Neural cell (in vitro differentiated cells): ENCODE measurements around the gene UQCC3. TPM values are rescaled to one million over a fixed set of nuclear protein-coding genes. Genes with fewer than 3 reads are reported as not detected.

Experiments used
- H2AFZ ChIP-seq: fragments of 200-600, 300-800 bp; sonication (generic), shearing (Covaris generic); 2 replicates; pipeline ENCODE4 v1.6.0; 2014; ENCODE audit warnings: low read depth, mild to moderate bottlenecking, antibody characterized with exemption, low read length, moderate library complexity
- H3F3A ChIP-seq: fragments of 200-600 bp; shearing (Covaris generic); 2 replicates; pipeline ENCODE4 v1.6.1; 2016; ENCODE audit warnings: mild to moderate bottlenecking, moderate library complexity, mixed read lengths, antibody characterized with exemption, low read length; ENCODE audit not compliant: insufficient read depth, poor library complexity, severe bottlenecking
- H3K27ac ChIP-seq: fragments of 200-600, 300-800 bp; sonication (generic), shearing (Covaris generic); 2 replicates; pipeline ENCODE4 v1.5.1; 2014; ENCODE audit warnings: mild to moderate bottlenecking, low read length, moderate library complexity
- H3K27me3 ChIP-seq: fragments of 300-800, 200-600 bp; sonication (generic), shearing (Covaris generic); 2 replicates; pipeline ENCODE4 v1.6.0; 2014; ENCODE audit warnings: mild to moderate bottlenecking, low read depth, low read length, moderate library complexity; ENCODE audit not compliant: insufficient read depth
- H3K36me3 ChIP-seq: fragments of 300-800, 200-600 bp; sonication (generic), shearing (Covaris generic); 2 replicates; pipeline ENCODE4 v1.5.1; 2014; ENCODE audit warnings: mild to moderate bottlenecking, antibody characterized with exemption, low read length, moderate library complexity; ENCODE audit not compliant: insufficient read depth
- H3K4me2 ChIP-seq: fragments of 300-800, 200-600 bp; sonication (generic), shearing (Covaris generic); 2 replicates; pipeline ENCODE4 v1.6.0; 2014; ENCODE audit warnings: mild to moderate bottlenecking, low read length
- H3K4me3 ChIP-seq: fragments of 300-800, 200-600 bp; sonication (generic), shearing (Covaris generic); 2 replicates; pipeline ENCODE4 v1.5.1; 2014; ENCODE audit warnings: mild to moderate bottlenecking, low read length, moderate library complexity
- H3K79me2 ChIP-seq: fragments of 200-600 bp; shearing (Covaris generic); replicated peaks from 2 replicates; pipeline ENCODE4 v1.6.0; 2014; ENCODE audit warnings: mild to moderate bottlenecking, low read length, moderate library complexity; ENCODE audit not compliant: insufficient read depth
- H3K9ac ChIP-seq: fragments of 300-800, 200-600 bp; sonication (generic), shearing (Covaris generic); 2 replicates; pipeline ENCODE4 v1.6.1; 2016; ENCODE audit warnings: mild to moderate bottlenecking, low read length, mixed read lengths
- H3K9me2 ChIP-seq: fragments of 200-600 bp; shearing (Covaris generic); 2 replicates; pipeline ENCODE4 v1.6.1; 2016; ENCODE audit warnings: mild to moderate bottlenecking, low read length, mixed read lengths; ENCODE audit not compliant: insufficient read depth
- H3K9me3 ChIP-seq: fragments of 200-600, 300-800 bp; sonication (generic), shearing (Covaris generic); 2 replicates; pipeline ENCODE4 v1.6.1; 2016; ENCODE audit warnings: mild to moderate bottlenecking, mixed run types, low read length, moderate library complexity, mixed read lengths
- H4K20me1 ChIP-seq: fragments of 200-600 bp; shearing (Covaris generic); 2 replicates; pipeline ENCODE4 v1.6.1; 2016; ENCODE audit warnings: mild to moderate bottlenecking, mixed run types; ENCODE audit not compliant: insufficient read depth
- CTCF ChIP-seq: fragments of 450-650 bp; IDR thresholded peaks from 2 replicates; pipeline ENCODE4 v1.5.1; 2014; ENCODE audit warnings: antibody characterized with exemption, mild to moderate bottlenecking, moderate library complexity; ENCODE audit not compliant: poor library complexity, severe bottlenecking
- EP300 ChIP-seq: fragments of 450-650 bp; conservative IDR thresholded peaks from 2 replicates; pipeline ENCODE4 v1.6.1; 2014; ENCODE audit warnings: antibody characterized with exemption, mild to moderate bottlenecking, moderate library complexity; ENCODE audit not compliant: poor library complexity, severe bottlenecking
- EZH2 ChIP-seq: fragments of 200-600, 300-800 bp; shearing (Covaris generic), sonication (generic); IDR thresholded peaks from 2 replicates; pipeline ENCODE4 v1.6.1; 2014; ENCODE audit warnings: antibody characterized with exemption, low read length, borderline replicate concordance, mild to moderate bottlenecking; ENCODE audit not compliant: insufficient read depth, poor library complexity, severe bottlenecking
- MXI1 ChIP-seq: fragments of 450-650 bp; conservative IDR thresholded peaks from 2 replicates; pipeline ENCODE4 v1.6.1; 2014; ENCODE audit warnings: antibody characterized with exemption, mild to moderate bottlenecking; ENCODE audit not compliant: poor library complexity, severe bottlenecking
- POLR2AphosphoS5 ChIP-seq: IDR thresholded peaks from 2 replicates; pipeline ENCODE4 v1.6.1; 2012
- RAD21 ChIP-seq: fragments of 450-650 bp; conservative IDR thresholded peaks from 2 replicates; pipeline ENCODE4 v1.6.1; 2014; ENCODE audit warnings: antibody characterized with exemption, mild to moderate bottlenecking, moderate library complexity
- SMC3 ChIP-seq: fragments of 450-650 bp; conservative IDR thresholded peaks from 2 replicates; pipeline ENCODE4 v1.6.1; 2014; ENCODE audit warnings: antibody characterized with exemption, mild to moderate bottlenecking, moderate library complexity; ENCODE audit not compliant: poor library complexity
- TAF1 ChIP-seq: IDR thresholded peaks from 2 replicates; pipeline ENCODE4 v1.6.1; 2012; ENCODE audit warnings: low read depth
- polyA plus RNA-seq: library from polyadenylated mRNA; depleted of rRNA; stranded (reverse); fragments of >200 nt; gene quantifications from 2 replicates; pipeline ENCODE4 v1.2.3, GENCODE V29; 2014
- TF ChIP-seq, protein P1 (sequence below): IDR thresholded peaks from 2 replicates; pipeline ENCODE4 v1.6.1; 2012; ENCODE audit warnings: borderline replicate concordance

Gene UQCC3
- polyA plus RNA-seq, 1 donor from 2014 or later, result 8.4 TPM

DNA sequence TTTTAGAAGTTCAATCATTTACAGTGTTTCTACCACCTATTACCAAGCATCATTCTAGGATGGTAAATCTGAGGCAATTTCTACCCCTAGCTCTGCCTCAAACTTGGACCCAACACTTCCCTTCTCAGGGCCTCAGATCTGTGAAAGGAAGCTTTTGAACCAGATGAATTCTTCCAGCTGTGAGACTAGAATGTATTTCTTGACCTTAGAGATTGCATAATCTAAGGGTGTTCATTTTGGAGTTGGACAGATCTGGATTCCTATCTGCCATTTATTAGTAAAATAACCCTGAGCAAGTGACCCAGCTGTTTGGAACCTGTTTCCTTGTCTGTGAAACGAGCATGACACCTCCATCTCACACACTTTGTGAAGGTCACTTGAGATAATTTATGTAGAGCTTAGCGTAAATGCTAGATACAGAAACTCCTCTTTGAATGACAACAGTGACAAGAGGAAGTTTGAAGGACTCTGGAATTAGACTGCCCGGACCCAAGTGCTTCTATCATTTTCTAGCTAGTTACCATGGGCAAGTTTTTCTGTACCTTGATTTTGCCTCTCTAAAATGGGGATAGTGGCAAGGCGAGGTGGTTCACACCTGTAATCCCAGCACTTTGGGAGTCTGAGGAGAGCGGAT, 14.6 kb upstream of the UQCC3 start:
- TF ChIP-seq MXI1 (no peak), EP300 (no peak), CTCF (no peak), RAD21 (no peak), SMC3 (no peak), TAF1 (no peak), POLR2AphosphoS5 (no peak), EZH2 (no peak)
- TF ChIP-seq, protein P1, sequence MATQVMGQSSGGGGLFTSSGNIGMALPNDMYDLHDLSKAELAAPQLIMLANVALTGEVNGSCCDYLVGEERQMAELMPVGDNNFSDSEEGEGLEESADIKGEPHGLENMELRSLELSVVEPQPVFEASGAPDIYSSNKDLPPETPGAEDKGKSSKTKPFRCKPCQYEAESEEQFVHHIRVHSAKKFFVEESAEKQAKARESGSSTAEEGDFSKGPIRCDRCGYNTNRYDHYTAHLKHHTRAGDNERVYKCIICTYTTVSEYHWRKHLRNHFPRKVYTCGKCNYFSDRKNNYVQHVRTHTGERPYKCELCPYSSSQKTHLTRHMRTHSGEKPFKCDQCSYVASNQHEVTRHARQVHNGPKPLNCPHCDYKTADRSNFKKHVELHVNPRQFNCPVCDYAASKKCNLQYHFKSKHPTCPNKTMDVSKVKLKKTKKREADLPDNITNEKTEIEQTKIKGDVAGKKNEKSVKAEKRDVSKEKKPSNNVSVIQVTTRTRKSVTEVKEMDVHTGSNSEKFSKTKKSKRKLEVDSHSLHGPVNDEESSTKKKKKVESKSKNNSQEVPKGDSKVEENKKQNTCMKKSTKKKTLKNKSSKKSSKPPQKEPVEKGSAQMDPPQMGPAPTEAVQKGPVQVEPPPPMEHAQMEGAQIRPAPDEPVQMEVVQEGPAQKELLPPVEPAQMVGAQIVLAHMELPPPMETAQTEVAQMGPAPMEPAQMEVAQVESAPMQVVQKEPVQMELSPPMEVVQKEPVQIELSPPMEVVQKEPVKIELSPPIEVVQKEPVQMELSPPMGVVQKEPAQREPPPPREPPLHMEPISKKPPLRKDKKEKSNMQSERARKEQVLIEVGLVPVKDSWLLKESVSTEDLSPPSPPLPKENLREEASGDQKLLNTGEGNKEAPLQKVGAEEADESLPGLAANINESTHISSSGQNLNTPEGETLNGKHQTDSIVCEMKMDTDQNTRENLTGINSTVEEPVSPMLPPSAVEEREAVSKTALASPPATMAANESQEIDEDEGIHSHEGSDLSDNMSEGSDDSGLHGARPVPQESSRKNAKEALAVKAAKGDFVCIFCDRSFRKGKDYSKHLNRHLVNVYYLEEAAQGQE, result no peak
- Histone ChIP-seq H2AFZ (no peak overlapping the region), H3K9me3 (no peaks in the 10 kb centered on the region), H3F3A (no peaks in the 10 kb centered on the region), H3K4me3 (no peak overlapping the region), H3K4me2 (no peak overlapping the region), H3K27me3 (no peaks in the 10 kb centered on the region), H3K9me2 (no peaks in the 10 kb centered on the region), H3K9ac (no peak overlapping the region), H3K79me2 (peaks cover 10% of the 10 kb centered on the region), H3K27ac (no peak overlapping the region), H4K20me1 (no peaks in the 10 kb centered on the region), H3K36me3 (no peaks in the 10 kb centered on the region)

DNA sequence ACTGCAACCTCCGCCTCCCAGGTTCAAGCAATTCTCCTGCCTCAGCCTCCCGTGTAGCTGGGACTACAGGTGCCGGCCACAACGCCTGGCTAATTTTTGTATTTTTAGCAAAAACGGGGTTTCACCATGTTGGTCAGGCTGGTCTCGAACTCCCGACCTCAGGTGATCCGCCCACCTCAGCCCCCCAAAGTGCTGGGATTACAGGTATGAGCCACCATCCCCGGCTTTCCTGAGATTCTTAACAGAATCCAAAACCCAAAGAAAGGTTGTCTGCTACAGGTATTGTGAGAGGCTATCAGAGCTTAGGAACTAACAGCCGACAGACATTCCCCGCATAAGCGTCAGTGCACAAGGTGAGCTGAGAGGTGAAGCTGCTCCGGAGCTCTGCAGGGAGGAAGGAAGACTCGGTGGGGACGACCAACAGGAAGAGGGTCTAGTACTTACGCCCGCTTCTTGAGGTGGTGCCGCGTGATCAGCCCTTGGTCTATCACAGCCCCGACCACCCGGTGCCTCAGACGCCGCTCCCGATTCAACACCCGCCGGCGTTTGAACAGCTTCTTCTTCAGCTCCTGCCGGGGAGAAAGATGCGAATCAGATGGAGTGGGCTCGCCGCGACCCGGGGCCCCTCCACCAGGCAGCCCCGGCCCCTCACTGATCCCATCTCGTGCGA, 6.9 kb upstream of the UQCC3 start:
- no peak overlapping the region for H3K4me2 ChIP-seq
- no peak for TF ChIP-seq TAF1
- no peak for TF ChIP-seq RAD21
- TF ChIP-seq, protein P1, result peak; percentile 86
- TF ChIP-seq SMC3, result peak; percentile 24
- no peak for TF ChIP-seq EZH2
- peak; percentile 86 for TF ChIP-seq MXI1
- no peak for TF ChIP-seq EP300
- TF ChIP-seq POLR2AphosphoS5, result no peak
- TF ChIP-seq CTCF, result no peak
- H4K20me1 ChIP-seq, result no peaks in the 10 kb centered on the region
- no peaks in the 10 kb centered on the region for H3K9me3 ChIP-seq
- peak overlapping the region; percentile 96 for H3K9ac ChIP-seq
- H2AFZ ChIP-seq, result peak overlapping the region; percentile 80
- H3K79me2 ChIP-seq, result peaks cover 10% of the 10 kb centered on the region
- no peaks in the 10 kb centered on the region for H3K27me3 ChIP-seq
- H3K27ac ChIP-seq, result peak overlapping the region; percentile 95
- H3K36me3 ChIP-seq, result no peaks in the 10 kb centered on the region
- no peaks in the 10 kb centered on the region for H3F3A ChIP-seq
- H3K4me3 ChIP-seq, result peak overlapping the region; percentile 95
- no peaks in the 10 kb centered on the region for H3K9me2 ChIP-seq
